H54 (cell line): Measurements from ENCODE around the gene GPR6.

Experiments used
- DNase-seq: peaks from one replicate; pipeline ENCODE4 v3.0.0; 2011; ENCODE audit warnings: low spot score, mixed read lengths; ENCODE audit not compliant: insufficient read length
- FAIRE-seq: peaks from 3 replicates; lab custom pipeline; 2011; peaks lifted over from hg19 to GRCh38; lab: Jason Lieb, UNC
- POLR2A ChIP-seq: IDR thresholded peaks from 2 replicates; pipeline ENCODE4 v1.6.1; 2011; ENCODE audit warnings: low read depth, mild to moderate bottlenecking, low read length

GPR6 gene, protein sequence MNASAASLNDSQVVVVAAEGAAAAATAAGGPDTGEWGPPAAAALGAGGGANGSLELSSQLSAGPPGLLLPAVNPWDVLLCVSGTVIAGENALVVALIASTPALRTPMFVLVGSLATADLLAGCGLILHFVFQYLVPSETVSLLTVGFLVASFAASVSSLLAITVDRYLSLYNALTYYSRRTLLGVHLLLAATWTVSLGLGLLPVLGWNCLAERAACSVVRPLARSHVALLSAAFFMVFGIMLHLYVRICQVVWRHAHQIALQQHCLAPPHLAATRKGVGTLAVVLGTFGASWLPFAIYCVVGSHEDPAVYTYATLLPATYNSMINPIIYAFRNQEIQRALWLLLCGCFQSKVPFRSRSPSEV

DNA sequence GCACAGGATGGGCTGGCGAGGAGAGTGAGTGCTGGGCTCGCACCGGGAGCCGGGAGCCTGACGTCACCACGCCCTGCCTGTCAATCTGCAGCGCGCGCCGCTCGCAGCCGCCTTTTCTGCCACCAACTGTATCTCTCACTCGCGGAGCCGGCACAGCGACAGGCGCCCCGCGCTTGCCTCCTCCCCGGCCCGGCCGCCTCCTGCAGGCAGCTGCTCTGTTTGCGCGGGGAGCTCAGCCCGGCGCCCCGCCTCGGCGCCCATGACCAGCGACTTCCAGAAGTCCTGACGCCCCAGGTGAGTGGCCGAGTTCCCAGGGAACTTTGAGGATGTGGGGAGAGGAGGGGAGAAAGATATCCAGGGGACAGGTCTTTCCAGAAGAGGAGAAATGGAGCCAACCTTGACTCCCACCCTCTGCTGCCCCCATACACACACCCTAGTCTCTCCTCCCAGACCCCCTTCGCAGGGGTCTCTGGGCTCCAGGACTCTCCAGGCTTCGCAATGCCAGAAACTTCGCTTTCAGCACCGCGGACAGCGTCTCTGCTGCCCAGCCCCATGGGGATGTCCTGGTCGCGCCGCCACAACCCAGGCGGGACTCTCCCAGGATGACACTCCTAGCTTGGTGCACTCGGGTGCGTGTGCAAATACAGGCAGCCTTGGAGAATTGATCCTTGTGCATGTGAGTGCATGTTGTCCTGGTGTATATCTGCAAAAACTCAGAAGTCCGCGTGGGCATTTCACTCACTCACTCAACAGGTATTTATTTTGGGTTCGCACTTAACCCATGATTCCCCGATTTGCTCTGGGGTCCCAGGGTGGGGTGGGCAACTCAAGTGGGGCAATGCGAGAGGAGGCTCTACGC is at the start of gene GPR6:
TSS of gene GPR6 (plus strand) at position 138 of the 859 bp plus-strand sequence. CDS start 802 bp downstream, outside the sequence.
- FAIRE-seq: no peak
- DNase-seq: peak; percentile 23
- no peak for TF ChIP-seq POLR2A

- no peak for TF ChIP-seq POLR2A
- no peak for DNase-seq
- FAIRE-seq: no peak
These were observed 43.8 kb upstream of the GPR6 start for GRCh38 chr6:109934293-109934692.

- TF ChIP-seq POLR2A: no peak
- FAIRE-seq (no peak), DNase-seq (no peak)
These were observed 38.5 kb upstream of the GPR6 start for GRCh38 chr6:109939654-109940053.

DNA sequence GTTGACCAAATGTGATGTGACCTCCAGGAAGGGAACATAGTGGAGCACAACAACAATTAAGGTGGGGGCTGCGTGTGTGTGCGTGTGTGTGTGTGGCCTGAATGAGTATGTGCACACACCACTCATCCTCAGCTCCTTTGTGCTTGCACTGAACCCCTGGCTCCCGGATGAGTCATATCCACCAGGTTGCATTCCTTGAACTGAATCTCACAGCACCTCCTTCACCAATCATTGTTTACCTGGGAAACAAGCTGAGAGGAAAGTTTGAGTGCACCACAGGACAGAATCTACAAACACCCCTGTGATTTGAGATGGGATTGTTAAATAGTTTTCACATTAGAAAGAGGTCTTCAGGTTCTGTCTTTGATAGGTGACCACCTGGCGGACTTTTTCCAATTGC is 33.7 kb upstream of the GPR6 start:
- DNase-seq: no peak
- FAIRE-seq: no peak
- TF ChIP-seq POLR2A: no peak

GRCh38 chr6:109945091-109945490 is 33.0 kb upstream of the GPR6 start:
- DNase-seq: no peak
- FAIRE-seq: no peak
- no peak for TF ChIP-seq POLR2A

DNA sequence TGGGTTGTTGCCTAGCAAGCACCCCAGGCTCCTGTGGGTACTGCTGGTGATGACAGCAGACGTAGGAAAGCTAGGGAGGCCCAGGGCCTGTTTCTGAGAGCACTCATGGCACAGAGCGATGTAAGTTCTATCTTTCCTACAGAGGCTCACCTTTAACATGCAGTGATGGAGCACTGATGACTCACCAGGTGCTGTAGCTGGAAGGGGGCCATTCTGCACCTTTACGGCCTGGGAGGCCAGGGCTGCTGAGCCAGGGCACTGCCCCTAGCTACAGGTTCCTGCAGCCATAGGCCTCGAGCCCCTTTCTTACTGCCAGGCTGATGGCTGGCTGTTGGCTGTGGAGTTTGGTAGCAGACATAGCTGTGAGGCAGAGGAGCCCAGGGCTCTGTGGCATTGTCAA is 31.1 kb upstream of the GPR6 start:
- no peak for TF ChIP-seq POLR2A
- FAIRE-seq (no peak), DNase-seq (no peak)

GRCh38 chr6:109949281-109950065 is 28.6 kb upstream of the GPR6 start:
- DNase-seq (no peak), FAIRE-seq (no peak)
- no peak for TF ChIP-seq POLR2A

- DNase-seq (no peak), FAIRE-seq (no peak)
- TF ChIP-seq POLR2A: no peak
These were observed 22.6 kb upstream of the GPR6 start for GRCh38 chr6:109955491-109955890.

GRCh38 chr6:109958626-109959025 is 19.5 kb upstream of the GPR6 start:
- DNase-seq: no peak
- no peak for FAIRE-seq
- no peak for TF ChIP-seq POLR2A

GRCh38 chr6:109961611-109962041 is 16.5 kb upstream of the GPR6 start:
- FAIRE-seq (no peak), DNase-seq (peak; percentile 19)
- no peak for TF ChIP-seq POLR2A

DNA sequence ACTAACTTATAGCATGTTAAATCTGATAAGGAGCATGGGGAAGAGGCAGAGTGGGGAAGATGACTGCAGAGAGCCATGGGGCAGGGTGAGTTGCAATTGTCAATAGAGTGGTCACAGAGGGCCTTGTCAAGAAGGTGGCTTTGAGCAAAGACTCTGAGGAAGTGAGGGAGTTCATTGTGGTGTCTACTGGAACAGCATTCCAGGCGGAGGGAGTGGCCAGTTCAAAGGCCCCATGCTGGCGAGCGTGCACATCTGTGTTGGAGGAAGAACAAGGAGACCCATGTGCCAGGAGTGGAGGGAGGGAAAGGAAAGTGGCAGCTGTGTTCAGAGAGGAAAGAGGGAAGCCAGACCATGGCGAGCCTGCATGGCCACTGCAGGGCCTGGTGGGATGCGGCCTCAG is 15.8 kb upstream of the GPR6 start:
- TF ChIP-seq POLR2A: no peak
- FAIRE-seq: no peak

DNA sequence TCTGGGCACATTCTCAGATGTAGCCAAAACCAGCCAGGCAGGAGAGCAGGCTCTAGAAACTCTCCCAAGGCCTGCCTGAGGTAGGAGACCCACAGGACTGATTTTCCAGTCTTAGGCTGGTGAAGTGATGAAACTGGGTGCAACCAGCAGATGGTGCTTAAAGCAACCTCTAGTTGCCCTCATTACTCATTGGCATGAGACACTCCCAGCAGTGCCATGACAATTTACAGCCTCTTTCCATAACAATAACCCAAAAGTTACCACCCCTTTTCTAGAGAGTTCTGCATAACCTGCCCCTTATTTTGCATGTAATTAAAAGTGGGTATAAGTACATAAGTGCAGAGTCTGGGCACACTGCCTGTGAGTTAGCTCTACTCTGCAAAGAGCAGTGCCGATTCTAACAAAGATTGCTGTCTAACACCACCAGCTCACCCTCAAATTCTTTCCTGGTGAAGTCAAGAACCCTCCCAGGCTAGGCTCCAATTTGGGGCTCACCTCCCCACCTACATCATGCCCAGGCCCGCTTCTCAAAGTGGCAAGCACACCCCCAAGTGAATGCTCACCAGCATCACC is 14.4 kb upstream of the GPR6 start:
- DNase-seq (no peak), FAIRE-seq (no peak)
- TF ChIP-seq POLR2A: no peak

More for the DNA sequence above, 15.8 kb upstream of the GPR6 start:
- no peak for DNase-seq

DNA sequence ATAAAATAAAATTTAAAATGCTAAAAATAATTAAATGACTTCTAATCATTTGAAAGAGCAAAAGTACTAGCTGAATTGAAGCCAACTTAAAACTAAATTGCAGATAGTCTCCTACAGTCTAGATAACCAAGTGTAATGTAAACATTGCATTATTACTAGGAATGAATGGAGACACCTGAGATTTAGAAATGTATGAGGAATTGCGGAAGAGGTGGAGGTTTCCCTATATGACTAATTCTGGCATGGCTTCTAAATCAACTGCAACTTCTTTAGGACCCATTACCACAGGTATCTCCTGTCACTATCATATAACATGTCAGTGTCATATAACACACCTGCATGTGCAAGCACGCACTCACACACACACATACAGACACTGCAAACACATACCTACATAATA is 13.2 kb upstream of the GPR6 start:
- no peak for TF ChIP-seq POLR2A
- DNase-seq (no peak), FAIRE-seq (no peak)
